H4 (cell line): ENCODE measurements around the gene VN1R4. TPM values are rescaled to one million over a fixed set of nuclear protein-coding genes. Genes with fewer than 3 reads are reported as not detected.

ENCODE experiments used
- total RNA-seq: library from RNA; depleted of rRNA; stranded (reverse); fragments of >200 nt; shearing (Covaris generic); gene quantifications from 2 replicates; pipeline ENCODE4 v1.2.3, GENCODE V29; 2014; rRNA removed

Gene VN1R4
- total RNA-seq, 1 experiment from 2014 or later: not detected

Other genes starting within 250 kb of the VN1R4 start
- not detected in 2 replicates for gene ERVV-2, start 223.0 kb downstream of the VN1R4 start, total RNA-seq
- 12.0 and 18.2 TPM in 2 replicates for gene ZNF160, start 164.3 kb downstream of the VN1R4 start, total RNA-seq
- 0.12 TPM in 1 of 2 replicates, not detected in the other for gene ZNF415, start 134.8 kb downstream of the VN1R4 start, total RNA-seq
- gene ZNF347, start 108.7 kb downstream of the VN1R4 start, total RNA-seq: 6.5 and 13.5 TPM in 2 replicates
- gene ZNF665, start 74.4 kb downstream of the VN1R4 start, total RNA-seq: 2.9 and 5.2 TPM in 2 replicates
- gene ZNF677, start 12.8 kb downstream of the VN1R4 start, total RNA-seq: not detected in 2 replicates
- not detected in 2 replicates for gene VN1R2, start 9.4 kb downstream of the VN1R4 start, total RNA-seq
- 6.8 and 7.9 TPM in 2 replicates for gene ZNF845, start 66.0 kb upstream of the VN1R4 start, total RNA-seq
- gene ZNF525, start 98.0 kb upstream of the VN1R4 start, total RNA-seq: 1.5 and 1.6 TPM in 2 replicates
- 5.3 and 6.7 TPM in 2 replicates for gene ZNF765, start 127.4 kb upstream of the VN1R4 start, total RNA-seq
- gene ZNF761, start 164.3 kb upstream of the VN1R4 start, total RNA-seq: 7.8 and 12.6 TPM in 2 replicates
- 3.0 and 3.4 TPM in 2 replicates for gene ZNF813, start 200.0 kb upstream of the VN1R4 start, total RNA-seq